HepG2 (cell line): ENCODE results near the gene IGFL2. TPM values are rescaled to one million over a fixed set of nuclear protein-coding genes. Genes with fewer than 3 reads are reported as not detected.

ENCODE experiments used
- ATAC-seq: fragments of 200-7000 bp; cut with Tn5 transposase; 3 replicates; pipeline ENCODE4 v1.9.1; 2020; ENCODE audit warnings: mild to moderate bottlenecking, moderate library complexity
- BruUV-seq: library from RNA; stranded (reverse); fragments of 400-500 nt; replicated peaks from 2 replicates; lab custom pipeline; 2021; lab: Mats Ljungman, UMichigan
- CTCF ChIA-PET: fragments of 300-600 bp; formaldehyde crosslinking; extraction: SDS; loops from one replicate; lab custom pipeline; 2021; ENCODE audit warnings: low total read pairs, inconsistent platforms, low intra/inter-chr PET ratio; lab: Yijun Ruan, JAX
- POLR2A ChIA-PET: fragments of 350-600 bp; sonication (Branson Sonifier 250); formaldehyde crosslinking; loops from one replicate; lab custom pipeline; 2020; ENCODE audit warnings: antibody characterized with exemption, inconsistent platforms; lab: Yijun Ruan, JAX
- DNase-seq: peaks from one replicate; pipeline ENCODE4 v3.0.0-alpha.2; 2015; ENCODE audit warnings: low spot score
- FAIRE-seq: peaks from 3 replicates; lab custom pipeline; 2011; peaks lifted over from hg19 to GRCh38; lab: Jason Lieb, UNC
- H2AFZ ChIP-seq: one replicate; pipeline ENCODE4 v1.6.1; 2011; ENCODE audit warnings: low read length, inconsistent platforms
- H3K27ac ChIP-seq: fragments of 300-600 bp; 3 replicates; pipeline ENCODE4 v1.8.0; 2011; ENCODE audit warnings: mixed run types, mild to moderate bottlenecking, mixed read lengths, low read length, inconsistent platforms; ENCODE audit not compliant: insufficient read depth; ENCODE audit errors: extremely low read length
- H3K27me3 ChIP-seq, 2 experiments: fragments of 200-600 bp in 1 of 2; 2 replicates in 1 of 2; 3 replicates in 1 of 2; pipeline versions ENCODE4 v1.6.0 to v1.8.0; 2011; ENCODE audit warnings: low read length in 2 of 2, mild to moderate bottlenecking in 2 of 2, moderate library complexity in 2 of 2, inconsistent platforms in 1 of 2; ENCODE audit not compliant: insufficient read depth in 2 of 2, control insufficient read depth in 1 of 2
- H3K36me3 ChIP-seq, 2 experiments: fragments of 200-600 bp in 1 of 2; replicated peaks in 1 of 2; 2 replicates in 1 of 2; 3 replicates in 1 of 2; pipeline versions ENCODE4 v1.5.1 to v1.8.0; 2011; ENCODE audit warnings: low read length in 2 of 2, inconsistent platforms in 1 of 2; ENCODE audit not compliant: insufficient read depth in 2 of 2, control insufficient read depth in 1 of 2
- H3K4me1 ChIP-seq: 2 replicates; pipeline ENCODE4 v1.5.1; 2012; ENCODE audit warnings: low read length, inconsistent platforms; ENCODE audit not compliant: insufficient read depth
- H3K4me2 ChIP-seq: 2 replicates; pipeline ENCODE4 v1.6.0; 2011; ENCODE audit warnings: low read depth, low read length, inconsistent platforms
- H3K4me3 ChIP-seq, 3 experiments: fragments of 200-600 bp in 1 of 3; sonication (generic), shearing (Covaris generic) in 1 of 3; replicated peaks in 1 of 3; 2 replicates each; pipeline ENCODE4 v1.5.1; 2011 to 2016; ENCODE audit warnings: low read length in 3 of 3, inconsistent platforms in 2 of 3, low read depth in 2 of 3, mild to moderate bottlenecking in 2 of 3, control low read depth in 1 of 3, mixed read lengths in 1 of 3; ENCODE audit not compliant: insufficient read depth in 1 of 3
- H3K79me2 ChIP-seq: one replicate; pipeline ENCODE4 v1.6.1; 2011; ENCODE audit warnings: low read length, inconsistent platforms; ENCODE audit not compliant: insufficient read depth
- H3K9ac ChIP-seq: 2 replicates; pipeline ENCODE4 v1.6.0; 2011; ENCODE audit warnings: mild to moderate bottlenecking, low read depth, low read length, inconsistent platforms; ENCODE audit not compliant: insufficient read depth
- H3K9me3 ChIP-seq: 2 replicates; pipeline ENCODE4 v1.5.1; 2012; ENCODE audit warnings: mild to moderate bottlenecking, low read length
- H4K20me1 ChIP-seq: 2 replicates; pipeline ENCODE4 v1.6.0; 2011; ENCODE audit warnings: inconsistent platforms, mild to moderate bottlenecking, low read length, moderate library complexity; ENCODE audit not compliant: insufficient read depth
- ARNT ChIP-seq: fragments of 450-650 bp; IDR thresholded peaks from 2 replicates; pipeline ENCODE4 v1.6.1; 2017
- CERS6 ChIP-seq: sonication (generic); formaldehyde crosslinking; IDR thresholded peaks from 2 replicates; pipeline ENCODE4 v1.5.0; 2020; ENCODE audit warnings: missing genetic modification reagents
- ETV5 ChIP-seq: IDR thresholded peaks from 2 replicates; pipeline ENCODE4 v1.6.1; 2018; ENCODE audit warnings: missing biosample characterization, missing genetic modification reagents, inconsistent platforms, borderline replicate concordance
- KLF12 ChIP-seq: sonication (generic); formaldehyde crosslinking; IDR thresholded peaks from 2 replicates; pipeline ENCODE4 v1.4.0; 2020; ENCODE audit warnings: missing genetic modification reagents, borderline replicate concordance
- POLR2G ChIP-seq: fragments of 200-400 bp; formaldehyde crosslinking; IDR thresholded peaks from 2 replicates; pipeline ENCODE4 v1.6.1; 2018; ENCODE audit warnings: mild to moderate bottlenecking, low read depth, low read length, moderate library complexity
- PRPF4 ChIP-seq: fragments of 200-400 bp; formaldehyde crosslinking; IDR thresholded peaks from 2 replicates; pipeline ENCODE4 v1.6.1; 2016; ENCODE audit warnings: low read length, low read depth; ENCODE audit not compliant: poor library complexity, severe bottlenecking
- SOX13 ChIP-seq, 3 experiments: fragments of 450-650 bp in 1 of 3; sonication (generic) in 1 of 3; formaldehyde crosslinking in 1 of 3; IDR thresholded peaks in 2 of 3; conservative IDR thresholded peaks in 1 of 3; 2 replicates each; pipeline versions ENCODE4 v1.5.0 to v1.6.1; 2016 to 2020; ENCODE audit warnings: antibody characterized with exemption in 1 of 3, mild to moderate bottlenecking in 1 of 3, missing compliant biosample characterization in 1 of 3, missing genetic modification reagents in 1 of 3, moderate library complexity in 1 of 3
- STAT5B ChIP-seq: sonication (generic); formaldehyde crosslinking; IDR thresholded peaks from 2 replicates; pipeline ENCODE4 v1.4.0; 2020; ENCODE audit warnings: missing genetic modification reagents
- ZBTB21 ChIP-seq: sonication (generic); formaldehyde crosslinking; IDR thresholded peaks from 2 replicates; pipeline ENCODE4 v1.4.0; 2020; ENCODE audit warnings: missing genetic modification reagents
- ZIK1 ChIP-seq: sonication (generic); formaldehyde crosslinking; IDR thresholded peaks from 2 replicates; pipeline ENCODE4 v1.5.0; 2020; ENCODE audit warnings: mild to moderate bottlenecking, low read depth, missing genetic modification reagents, borderline replicate concordance
- ZNF235 ChIP-seq: sonication (generic); formaldehyde crosslinking; IDR thresholded peaks from 2 replicates; pipeline ENCODE4 v1.8.1; 2023; ENCODE audit warnings: mild to moderate bottlenecking, missing genetic modification reagents, borderline replicate concordance
- ZNF253 ChIP-seq: sonication (generic); formaldehyde crosslinking; IDR thresholded peaks from 2 replicates; pipeline ENCODE4 v1.8.0; 2022; ENCODE audit warnings: mild to moderate bottlenecking, missing genetic modification reagents, borderline replicate concordance
- ZNF543 ChIP-seq: sonication (generic); formaldehyde crosslinking; IDR thresholded peaks from 2 replicates; pipeline ENCODE4 v1.4.0; 2020; ENCODE audit warnings: mild to moderate bottlenecking, missing genetic modification reagents
- ZNF747 ChIP-seq: sonication (generic); formaldehyde crosslinking; IDR thresholded peaks from 2 replicates; pipeline ENCODE4 v1.8.1; 2023; ENCODE audit warnings: missing genetic modification reagents, mild to moderate bottlenecking, borderline replicate concordance
- WGBS: methylation state at CpG from one replicate; pipeline ENCODE4 v1.1.6; 2017; ENCODE audit warnings: low lambda C conversion rate; 5-methylcytosine and 5-hydroxymethylcytosine counted together
- in situ Hi-C: cut with HindIII; loops from 2 replicates; pipeline ENCODE4 v1.10.0; 2017; ENCODE audit warnings: low pct_unique_long_range_greater_than_20kb; ENCODE audit not compliant: extremely low pct_ligation_motif_present
- intact Hi-C: fragments of 100-400 bp; cut with micrococcal nuclease; formaldehyde crosslinking; loops from one replicate; pipeline ENCODE4 v1.10.0; 2022; ENCODE audit not compliant: unreplicated experiment
- polyA plus RNA-seq, 8 experiments: library from polyadenylated mRNA; depleted of rRNA in 3 of 8; stranded (reverse) in 7 of 8; unstranded in 1 of 8; fragments of >200 nt; fragmentation: Illumina TruSeq in 4 of 8; extraction: Trizol in 4 of 8; gene quantifications; 2 replicates each; pipeline versions ENCODE4 v1.2.1 to v1.2.3, GENCODE V29; 2011 to 2016; ENCODE audit warnings: low read depth in 4 of 8, missing spikeins in 1 of 8, mixed read lengths in 1 of 8; ENCODE audit not compliant: insufficient read depth in 1 of 8
- total RNA-seq, 5 experiments: library from RNA; depleted of rRNA; stranded (reverse); fragments of >200 nt; fragmentation: Illumina TruSeq; extraction: Trizol; gene quantifications; 2 replicates each; pipeline ENCODE4 v1.2.3, GENCODE V29; 2016; ENCODE audit warnings: low read depth in 1 of 5

IGFL2 gene
- total and polyA plus RNA-seq, 2 of the 13 experiments (the other 11 are each of a cell fraction or from before 2014, with no cell fraction given), result not detected

- no peak overlapping the region for H3K9ac ChIP-seq
- no peaks in the 10 kb centered on the region for H3K79me2 ChIP-seq
- ATAC-seq, result no peak
- H3K27ac ChIP-seq, result no peak overlapping the region
- in situ Hi-C loops, result no loop called here
- H3K4me2 ChIP-seq, result no peak overlapping the region
- DNase-seq, result no peak
- no peak overlapping the region for H2AFZ ChIP-seq
- no peaks in the 10 kb centered on the region for H3K9me3 ChIP-seq
- no peak overlapping the region for H3K4me3 ChIP-seq
- WGBS, result 15% methylated on average over 5 of the region's 8 CpGs
- intact Hi-C loops, result no loop called here
- no TSS peak for BruUV-seq
- H3K27me3 ChIP-seq, result peaks cover 0 to 4% of the 10 kb centered on the region in 2 experiments; a peak in 1 of 5 replicates
- TF ChIP-seq ETV5 (CRISPR knock-in tag), result no peak
- no peak for TF ChIP-seq PRPF4
- no peak for TF ChIP-seq KLF12 (CRISPR knock-in tag)
- no peak for TF ChIP-seq SOX13 (IDR thresholded peaks at IDR 0.05)
- no peak for TF ChIP-seq SOX13 (CRISPR knock-in tag; conservative IDR thresholded peaks at IDR 0.05 in 1 of 2, IDR thresholded peaks at IDR 0.05 in 1 of 2)
- no peak for TF ChIP-seq ZIK1 (CRISPR knock-in tag)
- no peak for TF ChIP-seq CERS6 (CRISPR knock-in tag)
- no peak for TF ChIP-seq ZNF747 (CRISPR knock-in tag)
- TF ChIP-seq ZNF543, result no peak
- no peak for TF ChIP-seq ZBTB21 (CRISPR knock-in tag)
- TF ChIP-seq ARNT, result no peak
- TF ChIP-seq POLR2G, result no peak
- no peak for TF ChIP-seq ZNF253 (CRISPR knock-in tag)
- no peak for TF ChIP-seq STAT5B (CRISPR knock-in tag)
- no peak for TF ChIP-seq ZNF235 (CRISPR knock-in tag)
- H4K20me1 ChIP-seq, result no peaks in the 10 kb centered on the region
- H3K36me3 ChIP-seq, result no peaks in the 10 kb centered on the region
- ChIA-PET POLR2A (no interaction called here), CTCF (no interaction called here)
- H3K4me1 ChIP-seq, result peaks cover 25% of the 10 kb centered on the region
- FAIRE-seq, result no peak
Measured at GRCh38 chr19:46196410-46197124, 48.5 kb downstream of the IGFL2 start.
